Glomerular endothelial cell (primary cell): ENCODE measurements around the gene LRP1. TPM values are rescaled to one million over a fixed set of nuclear protein-coding genes. Genes with fewer than 3 reads are reported as not detected.

Experiments used
- DNase-seq: peaks from one replicate; pipeline ENCODE4 v3.0.0-alpha.2; 2011; ENCODE audit warnings: low read depth, low spot score; ENCODE audit errors: extremely low read depth
- total RNA-seq: library from RNA; depleted of rRNA; stranded (reverse); fragments of >200 nt; gene quantifications from 2 replicates; pipeline ENCODE4 v1.2.3, GENCODE V29; 2015

LRP1 gene
- total RNA-seq, 1 donor from 2014 or later = 21.4 TPM

DNA sequence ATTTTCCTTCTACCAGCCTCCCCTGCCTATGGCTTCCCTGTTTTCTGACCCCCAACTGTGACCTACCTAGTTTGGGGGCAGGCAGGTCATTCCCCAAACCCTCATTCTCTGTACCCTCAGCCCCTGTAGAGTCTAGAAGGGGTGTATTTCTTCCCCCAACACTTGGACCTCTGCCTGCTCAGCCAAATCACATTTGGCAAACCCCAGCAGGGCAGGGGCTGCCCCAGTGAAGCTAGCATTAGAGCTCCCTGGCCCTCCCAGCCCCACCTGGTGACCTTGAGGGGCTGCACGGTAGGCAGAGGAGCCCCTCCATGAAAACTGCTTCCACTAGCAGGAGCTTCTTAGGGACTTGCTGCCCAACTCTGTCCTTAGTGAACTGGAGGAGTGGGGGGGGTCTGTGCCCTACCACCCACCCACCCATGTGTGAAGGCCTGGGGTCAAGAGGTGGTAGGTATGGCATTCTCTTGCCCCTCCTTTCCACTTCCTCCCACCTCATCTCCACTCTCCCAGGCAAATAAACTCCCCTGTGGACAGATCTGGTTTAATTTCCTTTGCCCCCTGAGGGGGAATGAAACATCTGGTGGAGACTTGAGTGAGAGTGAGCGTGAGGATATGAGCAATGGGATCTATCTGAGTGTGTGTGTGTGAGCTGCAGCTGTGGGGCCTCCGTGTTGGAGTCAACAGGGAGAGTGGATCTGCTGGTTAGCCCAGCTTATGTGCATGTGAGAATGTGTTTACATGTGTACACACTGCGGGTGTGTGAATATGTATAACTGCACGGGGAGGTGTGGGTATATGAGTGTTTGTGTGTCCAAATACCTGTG lies 90.0 kb downstream of the LRP1 start:
- DNase-seq = no peak

DNA sequence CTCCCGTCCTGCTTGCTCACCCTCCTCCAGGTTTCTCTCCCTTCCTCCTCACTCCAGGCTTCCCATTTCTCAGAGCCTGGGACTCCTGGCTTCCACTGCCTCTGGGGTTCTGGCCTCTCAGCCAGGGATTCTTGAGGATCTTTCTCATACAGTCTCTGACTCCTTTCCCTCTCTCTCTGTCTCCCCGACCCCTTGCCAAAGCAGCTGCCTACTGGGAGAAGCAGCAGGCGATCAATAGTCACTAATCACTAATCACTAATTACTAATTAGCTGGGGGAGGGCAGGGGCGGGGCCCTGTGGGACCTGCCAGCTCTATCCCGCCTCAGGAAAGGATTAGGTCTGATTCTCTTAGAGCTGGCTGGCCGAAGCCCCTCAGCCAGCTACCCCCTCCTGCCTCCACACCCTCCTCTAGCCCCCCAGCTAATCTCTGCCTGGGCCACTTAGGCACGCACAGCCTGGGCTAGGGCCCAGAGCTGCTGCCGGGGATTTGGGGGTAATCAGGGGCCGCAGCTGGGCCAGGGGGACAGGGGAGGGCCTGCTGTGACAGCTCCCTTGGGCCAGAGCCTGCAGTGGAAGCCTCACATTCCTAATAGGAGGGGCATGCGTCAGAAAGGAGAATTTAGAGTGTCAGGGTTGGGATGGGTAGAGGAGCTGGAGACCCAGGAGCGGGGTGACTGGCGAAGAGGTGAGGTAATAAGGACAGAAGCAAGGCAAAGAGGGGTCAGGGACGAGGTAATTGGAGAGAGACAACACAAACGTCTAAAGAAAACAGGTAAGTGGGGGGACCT lies 91.1 kb downstream of the LRP1 start:
- DNase-seq = no peak

DNA sequence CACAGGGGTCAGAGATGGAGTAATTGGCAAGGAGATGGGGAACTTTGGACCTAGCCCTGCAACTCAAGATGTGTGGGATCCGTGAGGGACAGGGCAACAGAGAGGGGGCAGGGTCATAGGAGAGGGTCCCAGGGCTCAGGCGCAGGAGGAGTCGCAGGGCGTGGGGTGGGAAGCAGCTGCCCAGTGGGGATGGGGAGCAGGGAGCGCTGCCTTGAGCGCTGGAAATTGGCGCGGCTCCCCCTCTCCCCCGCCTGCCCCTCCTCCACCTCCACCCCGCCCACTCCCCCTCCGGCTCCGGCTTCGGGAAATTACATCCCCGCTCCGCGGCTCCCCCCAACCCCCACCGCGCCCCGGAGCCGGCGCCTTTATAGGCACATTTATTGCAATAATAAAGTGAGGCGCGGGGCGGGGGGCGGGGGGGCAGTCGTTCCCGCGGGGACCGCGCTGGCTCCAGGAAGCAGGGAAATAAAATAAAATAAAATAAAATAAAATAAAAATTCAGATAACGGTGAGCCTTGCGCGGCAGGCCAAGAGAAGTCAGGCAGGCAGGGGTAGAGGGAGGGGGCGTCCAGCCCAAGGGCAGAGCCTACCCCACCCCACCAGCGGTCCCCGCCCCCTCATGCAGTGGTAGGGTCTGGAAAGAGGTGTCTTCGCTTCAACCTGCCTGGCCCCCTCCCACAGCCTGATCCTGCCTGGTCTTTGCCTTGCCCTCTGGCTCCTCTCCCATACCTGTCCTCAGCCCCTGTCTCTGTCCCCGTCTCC lies 91.9 kb downstream of the LRP1 start:
- DNase-seq = no peak

DNA sequence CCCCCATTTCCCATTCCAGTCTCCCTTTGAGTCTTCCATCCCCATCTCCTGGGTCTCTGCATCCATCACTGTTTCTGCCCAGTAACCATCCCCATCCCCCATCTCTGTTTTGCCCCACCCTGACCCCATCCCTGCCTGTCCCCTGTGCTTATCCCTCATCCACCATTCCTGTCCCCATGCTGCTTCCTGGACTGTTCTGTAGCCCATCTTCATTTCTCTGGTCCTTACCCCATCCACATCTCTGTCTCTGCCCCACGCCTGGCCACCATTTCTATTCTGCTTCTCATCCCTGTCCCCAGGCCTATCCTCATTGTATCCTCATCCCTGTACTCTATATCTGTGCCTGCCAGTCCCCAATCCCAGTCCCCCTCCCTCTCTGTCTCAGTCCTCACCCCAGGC lies 92.5 kb downstream of the LRP1 start:
- no peak for DNase-seq

DNA sequence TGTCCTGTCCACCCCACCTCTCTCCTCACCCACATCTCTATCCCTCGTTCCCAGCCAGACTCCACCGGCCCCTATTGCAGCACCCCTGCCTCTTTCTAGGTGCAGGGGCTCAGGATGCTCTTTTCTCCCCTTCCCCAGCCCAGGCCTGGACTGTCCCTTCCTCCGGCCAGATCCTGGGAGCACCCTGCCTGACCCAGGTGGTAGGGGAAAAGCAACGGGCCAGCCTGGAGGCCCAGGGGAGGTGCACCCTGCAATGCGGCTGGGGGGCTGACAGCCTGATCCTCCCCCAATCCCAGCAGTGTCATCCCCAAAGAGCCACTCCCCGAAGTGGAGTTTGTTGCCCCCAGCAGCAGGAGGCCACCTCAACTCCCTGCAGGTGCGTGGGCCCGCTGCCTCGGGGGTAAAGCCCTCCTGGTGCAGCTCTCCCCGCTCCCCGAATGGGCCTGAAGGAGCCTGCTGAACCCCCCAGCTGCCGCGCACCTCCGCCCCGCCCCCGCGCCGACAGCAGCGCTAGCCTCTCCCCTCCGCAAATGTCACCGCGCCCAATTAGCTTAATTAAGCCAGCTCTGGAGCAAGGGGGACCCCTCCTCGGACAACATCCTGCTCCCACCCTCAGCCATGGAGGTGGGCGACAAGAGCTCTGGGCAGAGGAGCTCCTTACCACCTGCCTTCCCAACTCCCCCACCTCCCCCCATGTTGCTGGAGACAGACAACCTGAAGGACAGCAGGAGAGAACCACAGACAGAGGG lies 93.1 kb downstream of the LRP1 start:
- DNase-seq = no peak

DNA sequence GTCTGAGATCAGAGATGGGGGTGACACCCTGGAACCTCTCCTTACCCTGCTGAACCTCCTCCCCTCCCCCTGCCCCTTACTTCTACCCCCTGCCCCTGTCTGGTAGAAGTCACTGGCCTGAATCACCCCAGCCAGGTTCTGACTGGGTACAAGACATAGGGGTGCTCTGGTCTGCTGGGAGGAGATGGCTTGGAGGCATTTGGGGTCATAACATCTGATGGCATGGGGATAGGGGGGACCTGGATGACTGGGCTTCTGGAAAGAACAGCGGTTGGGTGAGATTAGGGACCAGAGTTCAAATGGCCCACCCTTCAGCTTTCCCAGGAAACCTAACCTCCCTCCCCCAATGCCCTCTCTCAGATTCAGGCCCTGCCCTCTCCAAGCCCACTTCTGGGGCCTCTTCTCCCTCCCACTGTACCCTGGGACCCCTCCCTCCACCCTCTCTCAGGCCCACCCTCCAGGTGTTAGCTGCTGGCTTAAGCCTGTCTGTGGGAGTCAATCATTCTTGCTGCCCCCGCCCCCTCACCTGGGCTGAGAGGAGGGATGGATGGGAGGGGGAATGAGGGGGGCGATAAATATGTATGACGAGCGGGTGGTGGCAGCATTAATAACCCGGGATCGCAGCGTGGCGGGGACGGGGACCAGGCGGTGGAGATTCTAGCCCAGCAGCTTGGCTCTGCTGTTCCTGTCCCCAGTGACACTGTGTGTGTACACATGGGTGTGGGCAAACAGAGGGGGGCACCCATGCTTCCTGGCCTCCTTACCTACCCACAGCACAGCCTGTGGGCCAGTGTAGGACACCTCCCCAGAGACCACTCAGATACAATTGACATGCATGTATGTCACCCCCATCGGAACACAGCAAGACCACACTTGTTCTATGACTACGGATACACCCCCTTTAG lies 94.3 kb downstream of the LRP1 start:
- no peak for DNase-seq

DNA sequence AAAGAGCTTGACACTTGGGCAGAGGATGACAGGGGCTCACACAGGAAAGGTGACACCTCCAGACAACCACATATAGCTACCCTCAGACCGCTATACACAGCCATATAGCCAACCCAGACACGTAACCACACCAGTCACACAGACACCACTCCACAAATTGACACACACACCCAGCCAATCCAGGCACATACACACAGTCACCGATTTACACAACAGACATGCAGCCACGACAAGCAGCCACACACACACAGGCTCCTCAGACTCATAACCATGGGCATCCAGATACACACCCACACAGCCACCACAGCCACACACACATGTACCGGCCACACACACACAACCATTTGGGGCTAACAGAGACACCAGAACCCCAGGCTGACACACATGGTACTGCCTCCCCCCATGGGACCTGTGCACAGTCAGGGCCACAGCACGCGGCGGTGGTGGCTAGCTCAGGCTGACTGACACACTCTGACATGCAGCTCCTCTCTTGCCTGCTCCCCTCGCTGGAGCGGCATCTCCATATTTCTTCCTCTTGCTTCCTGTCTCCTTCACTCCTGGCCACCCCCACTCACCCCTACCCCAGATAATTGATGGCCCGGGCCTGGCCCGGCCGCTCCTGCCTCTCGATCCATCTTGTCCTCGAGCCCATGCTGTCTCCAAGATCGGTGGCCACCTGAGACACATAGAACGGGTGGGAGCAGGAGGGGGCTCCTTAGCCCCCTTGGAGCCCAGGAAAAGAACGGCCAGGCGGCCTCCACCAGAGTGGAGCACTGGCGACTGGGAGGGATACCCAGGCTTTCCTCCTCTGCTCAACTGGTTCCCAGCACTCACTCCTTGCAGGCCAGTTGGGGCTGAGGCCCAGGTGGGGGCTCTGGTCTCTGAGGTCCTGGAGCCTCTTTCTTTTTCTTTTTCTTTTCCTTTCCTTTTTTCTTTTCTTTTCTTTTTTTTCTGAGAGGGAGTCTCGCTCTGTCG lies 95.2 kb downstream of the LRP1 start:
- DNase-seq = no peak

DNA sequence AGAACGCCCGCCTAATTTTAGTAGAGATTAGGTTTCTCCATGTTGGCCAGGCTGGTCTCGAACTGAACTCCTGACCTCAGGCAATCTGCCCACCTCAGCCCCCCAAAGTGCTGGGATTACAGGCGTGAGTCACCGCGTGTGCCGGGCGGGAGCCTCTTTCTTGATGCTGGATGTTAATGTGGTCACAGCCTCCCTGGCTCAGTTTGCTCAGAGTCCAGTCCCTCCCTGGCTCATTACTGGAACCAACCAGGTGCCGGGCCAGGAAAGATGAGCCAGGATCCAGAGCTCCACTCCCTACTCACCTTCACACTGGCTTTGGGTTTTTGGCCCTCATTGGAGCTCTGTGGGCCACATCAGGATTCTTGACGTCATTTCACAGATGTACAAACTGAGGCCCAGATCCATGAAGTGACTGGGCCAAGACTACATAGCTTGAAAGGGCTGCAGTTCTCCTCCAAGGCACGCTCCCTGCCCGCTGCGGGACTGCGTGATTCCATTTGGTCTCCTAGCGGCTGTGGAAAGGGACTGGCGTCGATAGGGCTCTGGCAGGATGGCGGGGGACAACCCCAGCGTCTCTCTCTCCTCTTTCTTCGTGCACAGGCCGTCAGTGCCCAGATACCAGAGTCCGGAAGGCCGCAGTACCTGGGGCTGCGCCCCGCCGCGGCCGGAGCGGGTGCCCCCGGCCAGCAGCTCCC lies 96.1 kb downstream of the LRP1 start:
- DNase-seq = no peak

DNA sequence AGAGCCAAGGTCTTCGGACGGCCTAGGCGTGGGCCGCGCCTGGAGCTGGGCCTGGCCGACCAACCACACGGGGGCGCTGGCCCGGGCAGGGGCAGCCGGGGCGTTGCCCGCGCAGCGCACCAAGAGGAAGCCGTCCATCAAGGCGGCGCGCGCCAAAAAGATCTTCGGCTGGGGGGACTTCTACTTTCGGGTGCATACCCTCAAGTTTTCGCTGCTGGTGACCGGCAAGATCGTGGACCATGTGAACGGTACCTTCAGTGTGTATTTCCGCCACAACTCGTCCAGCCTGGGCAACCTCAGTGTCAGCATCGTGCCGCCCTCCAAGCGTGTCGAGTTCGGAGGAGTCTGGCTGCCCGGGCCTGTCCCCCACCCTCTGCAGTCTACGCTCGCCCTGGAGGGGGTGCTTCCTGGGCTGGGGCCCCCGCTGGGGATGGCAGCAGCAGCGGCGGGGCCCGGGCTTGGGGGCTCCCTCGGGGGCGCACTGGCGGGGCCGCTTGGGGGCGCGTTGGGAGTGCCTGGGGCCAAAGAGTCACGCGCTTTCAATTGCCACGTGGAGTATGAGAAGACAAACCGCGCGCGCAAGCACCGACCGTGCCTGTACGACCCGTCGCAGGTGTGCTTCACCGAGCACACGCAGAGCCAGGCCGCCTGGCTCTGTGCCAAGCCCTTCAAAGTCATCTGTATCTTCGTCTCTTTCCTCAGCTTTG lies 96.8 kb downstream of the LRP1 start:
- no peak for DNase-seq

DNA sequence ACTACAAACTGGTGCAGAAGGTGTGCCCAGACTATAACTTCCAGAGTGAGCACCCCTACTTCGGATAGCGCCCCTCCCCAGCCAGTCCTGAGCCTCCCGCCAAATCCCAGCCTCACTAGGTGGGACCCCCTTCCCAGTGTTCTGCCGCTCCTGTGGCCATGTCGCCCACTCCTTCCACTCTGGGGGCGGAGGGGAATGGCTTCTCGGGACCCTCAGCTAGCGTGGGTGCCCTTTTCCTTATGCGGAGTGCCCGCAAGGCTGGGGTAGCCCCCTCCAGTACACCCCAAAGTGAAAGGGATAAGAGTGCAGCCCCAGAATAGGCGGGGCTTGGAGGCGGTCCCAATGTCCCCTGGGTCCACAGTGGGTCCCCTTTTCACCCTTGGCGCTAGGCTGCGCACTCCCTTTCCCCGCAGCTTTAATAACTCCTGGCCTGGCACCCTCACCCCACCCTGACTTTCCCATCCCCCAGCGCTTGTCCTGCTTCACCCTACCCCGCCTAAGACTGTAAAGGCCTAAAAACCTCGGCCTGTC lies 97.5 kb downstream of the LRP1 start:
- no peak for DNase-seq

DNA sequence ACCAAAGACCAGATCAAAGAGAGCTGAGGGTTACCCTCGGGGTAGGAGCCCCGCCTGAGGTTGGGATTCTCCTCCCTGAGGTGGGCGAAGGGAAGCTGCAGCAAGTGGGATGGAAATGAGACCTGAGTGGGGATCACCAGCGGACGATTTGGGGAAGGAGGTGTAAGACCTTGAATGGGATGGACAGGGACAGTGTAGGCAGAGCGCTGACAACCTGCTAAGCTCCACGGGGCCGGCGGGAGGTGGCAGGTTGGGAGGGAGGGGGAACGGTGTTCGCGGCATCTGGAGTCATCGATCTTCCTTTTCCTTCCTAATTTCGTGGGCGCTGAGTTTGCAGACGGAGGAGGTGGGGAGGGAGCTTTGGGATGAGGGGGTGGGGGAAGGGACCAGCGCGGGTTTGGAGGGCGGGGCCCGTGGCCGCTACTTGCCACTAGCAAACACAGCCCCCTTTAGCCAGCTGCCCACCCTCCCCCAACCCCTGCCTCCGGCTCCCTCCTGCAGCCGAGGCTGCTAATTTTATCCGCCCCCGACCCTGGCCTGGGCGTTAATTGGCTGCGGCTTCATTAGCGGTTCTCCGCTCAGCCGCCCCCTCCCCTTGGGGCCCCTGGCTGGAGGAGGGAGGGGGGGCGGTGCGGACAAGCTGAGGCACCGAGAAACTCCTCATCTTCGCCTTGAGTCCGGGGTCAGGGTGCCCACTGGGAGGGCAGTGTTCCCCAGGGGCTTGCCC lies 98.5 kb downstream of the LRP1 start:
- no peak for DNase-seq

DNA sequence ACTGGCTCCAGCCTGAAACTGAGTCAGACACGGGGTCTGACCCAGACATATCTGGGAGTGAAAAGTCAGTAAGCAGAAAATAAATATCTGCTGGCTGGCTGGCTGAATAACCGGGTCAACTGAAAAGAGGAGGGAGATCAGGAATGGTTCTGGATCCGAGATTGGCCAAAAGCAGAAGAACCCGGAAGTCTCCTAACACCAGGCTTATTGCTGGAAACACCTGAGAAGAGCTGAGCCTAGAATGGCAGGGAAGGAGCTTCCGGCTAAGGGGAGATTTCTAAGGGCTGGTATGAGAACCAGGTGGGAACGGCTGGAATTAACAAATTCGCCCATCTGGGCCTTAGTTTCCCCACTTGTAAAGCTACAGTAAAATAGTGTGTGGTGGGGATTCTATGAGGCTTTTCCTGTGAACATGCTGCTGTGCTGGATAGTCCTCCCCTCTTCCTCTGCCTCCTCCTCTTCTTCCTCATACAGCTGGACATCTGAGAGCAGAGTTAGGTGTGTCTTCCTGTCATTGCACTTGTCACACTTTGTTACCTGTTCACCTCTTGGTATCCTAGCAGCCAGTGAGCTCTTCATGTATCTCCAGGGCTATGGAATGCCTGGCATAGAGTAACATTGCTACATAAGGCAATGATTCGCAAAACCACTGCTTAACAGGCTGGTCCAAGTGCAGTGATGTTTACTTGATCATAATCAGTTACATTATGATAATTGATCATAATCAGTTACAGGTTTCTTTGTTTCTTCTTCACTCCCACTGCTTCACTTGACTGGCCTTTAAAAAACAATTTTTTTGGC lies 99.2 kb downstream of the LRP1 start:
- no peak for DNase-seq

DNA sequence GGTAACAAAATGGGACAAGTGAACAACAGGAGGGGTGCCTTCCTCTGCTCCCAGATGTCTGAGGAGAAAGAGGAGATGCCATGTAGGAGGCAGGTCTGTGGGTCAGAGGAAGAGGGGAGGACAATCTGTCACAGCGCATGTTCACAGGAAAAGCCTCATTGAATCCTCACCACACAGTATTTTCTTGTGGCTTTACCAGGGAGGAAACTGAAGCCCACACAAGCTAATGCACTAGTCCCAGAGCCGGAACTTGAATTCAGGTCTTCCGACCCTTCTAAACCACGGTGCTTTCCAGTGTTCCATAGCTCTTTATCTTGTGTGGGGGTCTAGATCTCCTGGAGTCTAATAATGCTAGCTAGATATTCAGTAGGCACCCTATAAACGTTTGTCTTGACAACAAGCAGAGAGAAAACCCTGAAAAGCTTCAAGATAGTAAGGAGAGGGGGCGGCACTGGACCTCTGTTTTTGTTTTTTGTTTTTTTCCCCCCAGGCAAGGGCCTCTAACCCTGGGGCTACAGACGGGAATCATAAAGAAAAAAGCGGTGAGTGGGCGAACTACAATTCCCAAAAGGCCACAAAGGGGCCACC lies 100.9 kb downstream of the LRP1 start:
- DNase-seq = no peak

DNA sequence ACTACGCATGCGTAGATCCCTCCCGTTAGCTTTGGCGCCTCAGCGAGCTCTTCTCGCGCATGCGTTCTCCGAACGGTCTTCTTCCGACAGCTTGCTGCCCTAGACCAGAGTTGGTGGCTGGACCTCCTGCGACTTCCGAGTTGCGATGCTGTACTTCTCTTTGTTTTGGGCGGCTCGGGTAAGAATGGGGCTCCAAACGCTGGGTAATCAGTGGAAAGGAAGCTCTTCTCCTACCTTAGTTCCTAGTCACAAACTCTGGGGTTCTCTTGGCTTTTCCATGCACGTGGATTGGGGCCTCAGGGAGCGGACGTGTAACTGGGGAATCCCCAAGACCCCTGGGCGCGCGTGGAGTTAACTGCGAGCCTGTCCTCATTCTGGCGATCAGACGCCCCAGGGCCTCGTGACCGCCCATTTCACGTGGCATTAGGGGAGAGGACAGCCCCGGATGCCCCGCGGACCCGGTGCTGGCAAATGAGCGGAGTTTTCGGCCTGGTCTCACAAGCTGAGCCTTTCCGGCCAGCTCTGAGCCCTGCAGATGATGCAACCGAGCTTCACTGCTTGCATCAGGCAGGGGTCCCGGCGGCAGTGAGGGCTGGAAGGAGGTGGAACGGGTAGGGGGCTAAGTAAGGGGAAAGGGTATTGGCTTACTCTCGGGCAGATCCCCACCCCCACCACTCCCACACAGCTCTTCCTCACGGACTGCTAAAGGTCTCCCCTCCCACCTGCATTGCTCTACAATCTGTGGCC lies 101.5 kb downstream of the LRP1 start, which contains the start of gene SHMT2:
Gene SHMT2, plus strand, starts transcription at position 78 of the 747 bp plus-strand sequence. Its CDS starts 68 bp downstream, at position 146.
- DNase-seq = peak; percentile 82
